ENCODE data around the gene PRDX6.

The PRDX6 gene

DNA sequence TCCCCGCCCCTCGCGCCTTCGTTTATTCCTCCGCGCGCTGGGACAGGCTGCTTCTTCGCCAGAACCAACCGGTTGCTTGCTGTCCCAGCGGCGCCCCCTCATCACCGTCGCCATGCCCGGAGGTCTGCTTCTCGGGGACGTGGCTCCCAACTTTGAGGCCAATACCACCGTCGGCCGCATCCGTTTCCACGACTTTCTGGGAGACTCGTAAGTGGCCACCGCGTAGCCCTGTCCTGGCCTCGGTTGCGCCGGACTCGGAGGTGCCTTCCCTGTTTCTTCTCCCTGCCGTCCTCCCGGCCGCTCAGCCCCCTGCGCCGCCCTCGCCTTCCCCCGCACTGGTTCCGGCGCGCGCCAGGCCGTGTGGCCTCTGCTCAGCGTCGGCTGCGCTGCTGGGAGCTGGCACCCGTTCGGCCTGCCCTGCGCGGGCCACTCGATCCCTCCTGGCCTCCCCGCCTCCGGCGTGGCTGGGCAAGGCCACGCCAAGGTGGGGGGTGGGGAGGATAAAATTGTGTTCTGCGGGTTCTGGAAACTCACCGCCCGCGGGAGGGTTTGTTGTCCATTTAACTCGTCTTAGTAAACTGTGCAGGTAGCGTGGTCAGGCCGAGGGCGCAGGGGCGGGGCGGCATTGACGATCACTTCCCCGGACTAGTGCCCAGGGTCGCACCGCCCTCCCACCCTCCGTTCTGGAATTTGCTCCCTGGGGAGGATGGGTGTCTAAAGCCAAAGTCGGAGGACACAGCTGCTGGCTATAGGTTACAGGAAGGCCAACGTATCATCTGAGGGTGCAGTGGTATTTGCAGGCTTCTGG lies at the start of gene PRDX6 (continued):
- TF ChIP-seq, protein P1, sequence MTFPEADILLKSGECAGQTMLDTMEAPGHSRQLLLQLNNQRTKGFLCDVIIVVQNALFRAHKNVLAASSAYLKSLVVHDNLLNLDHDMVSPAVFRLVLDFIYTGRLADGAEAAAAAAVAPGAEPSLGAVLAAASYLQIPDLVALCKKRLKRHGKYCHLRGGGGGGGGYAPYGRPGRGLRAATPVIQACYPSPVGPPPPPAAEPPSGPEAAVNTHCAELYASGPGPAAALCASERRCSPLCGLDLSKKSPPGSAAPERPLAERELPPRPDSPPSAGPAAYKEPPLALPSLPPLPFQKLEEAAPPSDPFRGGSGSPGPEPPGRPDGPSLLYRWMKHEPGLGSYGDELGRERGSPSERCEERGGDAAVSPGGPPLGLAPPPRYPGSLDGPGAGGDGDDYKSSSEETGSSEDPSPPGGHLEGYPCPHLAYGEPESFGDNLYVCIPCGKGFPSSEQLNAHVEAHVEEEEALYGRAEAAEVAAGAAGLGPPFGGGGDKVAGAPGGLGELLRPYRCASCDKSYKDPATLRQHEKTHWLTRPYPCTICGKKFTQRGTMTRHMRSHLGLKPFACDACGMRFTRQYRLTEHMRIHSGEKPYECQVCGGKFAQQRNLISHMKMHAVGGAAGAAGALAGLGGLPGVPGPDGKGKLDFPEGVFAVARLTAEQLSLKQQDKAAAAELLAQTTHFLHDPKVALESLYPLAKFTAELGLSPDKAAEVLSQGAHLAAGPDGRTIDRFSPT (tag by site-specific recombination; IDR thresholded peaks at IDR 0.05): 0 out of 2 replicates have a peak, but pooled peaks have one; percentile 55
- TF ChIP-seq ZNF585B (tag by site-specific recombination; IDR thresholded peaks at IDR 0.05): peak; percentile 25; the same call in 1 of the 2 replicates
- TF ChIP-seq YY2 (tag by site-specific recombination; IDR thresholded peaks at IDR 0.05): 0 out of 2 replicates have a peak, but pooled peaks have one; percentile 52
- TF ChIP-seq, protein P2, sequence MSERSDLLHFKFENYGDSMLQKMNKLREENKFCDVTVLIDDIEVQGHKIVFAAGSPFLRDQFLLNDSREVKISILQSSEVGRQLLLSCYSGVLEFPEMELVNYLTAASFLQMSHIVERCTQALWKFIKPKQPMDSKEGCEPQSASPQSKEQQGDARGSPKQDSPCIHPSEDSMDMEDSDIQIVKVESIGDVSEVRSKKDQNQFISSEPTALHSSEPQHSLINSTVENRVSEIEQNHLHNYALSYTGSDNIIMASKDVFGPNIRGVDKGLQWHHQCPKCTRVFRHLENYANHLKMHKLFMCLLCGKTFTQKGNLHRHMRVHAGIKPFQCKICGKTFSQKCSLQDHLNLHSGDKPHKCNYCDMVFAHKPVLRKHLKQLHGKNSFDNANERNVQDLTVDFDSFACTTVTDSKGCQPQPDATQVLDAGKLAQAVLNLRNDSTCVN (tag by site-specific recombination; optimal IDR thresholded peaks at IDR 0.05): peak; percentile 94
- TF ChIP-seq ZNF792 (tag by site-specific recombination; IDR thresholded peaks at IDR 0.05): 0 out of 2 replicates have a peak, but pooled peaks have one; percentile 35
- no peak for TF ChIP-seq ZBTB1 (tag by site-specific recombination; IDR thresholded peaks at IDR 0.05)
- peak; percentile 97 for TF ChIP-seq SCRT2 (tag by site-specific recombination; IDR thresholded peaks at IDR 0.05)
- TF ChIP-seq ZNF10 (tag by site-specific recombination; IDR thresholded peaks at IDR 0.05): 0 out of 2 replicates have a peak, but pooled peaks have one; percentile 28
- TF ChIP-seq, protein P3, sequence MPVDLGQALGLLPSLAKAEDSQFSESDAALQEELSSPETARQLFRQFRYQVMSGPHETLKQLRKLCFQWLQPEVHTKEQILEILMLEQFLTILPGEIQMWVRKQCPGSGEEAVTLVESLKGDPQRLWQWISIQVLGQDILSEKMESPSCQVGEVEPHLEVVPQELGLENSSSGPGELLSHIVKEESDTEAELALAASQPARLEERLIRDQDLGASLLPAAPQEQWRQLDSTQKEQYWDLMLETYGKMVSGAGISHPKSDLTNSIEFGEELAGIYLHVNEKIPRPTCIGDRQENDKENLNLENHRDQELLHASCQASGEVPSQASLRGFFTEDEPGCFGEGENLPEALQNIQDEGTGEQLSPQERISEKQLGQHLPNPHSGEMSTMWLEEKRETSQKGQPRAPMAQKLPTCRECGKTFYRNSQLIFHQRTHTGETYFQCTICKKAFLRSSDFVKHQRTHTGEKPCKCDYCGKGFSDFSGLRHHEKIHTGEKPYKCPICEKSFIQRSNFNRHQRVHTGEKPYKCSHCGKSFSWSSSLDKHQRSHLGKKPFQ (tag by site-specific recombination; IDR thresholded peaks at IDR 0.05): no peak

DNA sequence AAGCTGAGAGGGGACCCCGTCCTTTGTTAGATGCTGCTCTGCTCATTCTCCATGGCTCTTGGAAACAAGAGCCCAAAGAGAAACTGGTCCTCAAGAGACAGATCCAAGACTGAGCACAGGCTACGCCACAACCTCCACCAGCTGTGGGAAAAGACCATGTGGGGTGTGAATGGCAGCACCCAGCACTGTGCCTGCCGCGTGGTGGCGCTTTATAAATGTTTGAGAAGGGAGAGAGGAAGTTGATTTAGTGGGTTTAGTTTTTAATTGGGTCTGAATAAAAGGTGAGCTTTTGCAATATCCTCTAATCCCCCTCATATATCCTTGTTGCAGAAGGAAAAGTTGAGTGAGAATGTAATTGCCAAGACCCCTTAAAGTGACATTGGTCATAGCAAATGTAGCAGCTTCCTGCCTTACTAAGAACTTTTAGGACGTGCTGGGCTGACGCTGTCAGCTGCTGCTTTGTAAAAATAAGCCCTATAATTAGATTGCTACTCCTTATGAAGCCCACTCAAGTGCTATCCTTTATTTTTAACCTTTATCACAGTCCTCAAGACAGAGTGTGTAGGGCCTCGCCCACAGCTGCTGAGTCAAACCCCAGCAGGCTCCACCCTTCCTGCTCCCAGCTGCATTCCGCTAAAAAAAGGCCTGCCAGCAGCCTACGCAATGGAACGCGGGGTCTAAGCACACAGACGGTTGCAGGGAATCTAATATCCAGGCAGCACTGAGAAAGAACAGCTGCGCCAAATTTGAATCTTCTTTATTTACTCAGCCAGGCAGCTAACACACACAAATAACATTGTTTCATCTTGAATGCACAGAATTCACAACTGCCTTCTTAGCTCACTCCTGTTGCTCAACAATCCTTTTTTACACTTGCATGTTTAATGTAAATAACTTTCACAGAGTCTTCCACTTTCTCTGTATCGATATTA lies 47.4 kb upstream of the PRDX6 start:
- no peak overlapping the region for H3K4me3 ChIP-seq (ENCODE audit: low read depth, low read length)
- no peaks in the 10 kb centered on the region for H3K9me3 ChIP-seq (ENCODE audit: control insufficient read depth, insufficient read depth, low read depth, low read length)
- ChIA-PET POLR2A (interaction anchor here (1.2 to 1.3 kb wide), 2 partner anchors 47 to 439 kb away, joined by 4 to 5 read pairs; partner anchors contain the start of genes GAS5, PRDX6 and ZBTB37), CTCF (interaction anchor here (0.6 to 3.6 kb wide), 25 partner anchors 10 to 1297 kb away, joined by 3 to 26 read pairs (median 4); partner anchors contain the start of genes CENPL, DARS2 and KLHL20)
- no peak overlapping the region for H3K27ac ChIP-seq (ENCODE audit: extremely low read depth, low read depth, low read length)
- no peaks in the 10 kb centered on the region for H3K36me3 ChIP-seq (ENCODE audit: control insufficient read depth in 2 of 2, insufficient read depth in 1 of 2, low read length in 2 of 2)
- no peaks in the 10 kb centered on the region for H3K4me1 ChIP-seq (ENCODE audit: control insufficient read depth, insufficient read depth, low read length)
- no peak for TF ChIP-seq ZFP69B (tag by site-specific recombination; IDR thresholded peaks at IDR 0.05)
- TF ChIP-seq ZNF2 (tag by site-specific recombination; IDR thresholded peaks at IDR 0.05): no peak
- no peak for TF ChIP-seq REPIN1 (tag by site-specific recombination; IDR thresholded peaks at IDR 0.05; ENCODE audit: low read depth)
- TF ChIP-seq, protein P4, sequence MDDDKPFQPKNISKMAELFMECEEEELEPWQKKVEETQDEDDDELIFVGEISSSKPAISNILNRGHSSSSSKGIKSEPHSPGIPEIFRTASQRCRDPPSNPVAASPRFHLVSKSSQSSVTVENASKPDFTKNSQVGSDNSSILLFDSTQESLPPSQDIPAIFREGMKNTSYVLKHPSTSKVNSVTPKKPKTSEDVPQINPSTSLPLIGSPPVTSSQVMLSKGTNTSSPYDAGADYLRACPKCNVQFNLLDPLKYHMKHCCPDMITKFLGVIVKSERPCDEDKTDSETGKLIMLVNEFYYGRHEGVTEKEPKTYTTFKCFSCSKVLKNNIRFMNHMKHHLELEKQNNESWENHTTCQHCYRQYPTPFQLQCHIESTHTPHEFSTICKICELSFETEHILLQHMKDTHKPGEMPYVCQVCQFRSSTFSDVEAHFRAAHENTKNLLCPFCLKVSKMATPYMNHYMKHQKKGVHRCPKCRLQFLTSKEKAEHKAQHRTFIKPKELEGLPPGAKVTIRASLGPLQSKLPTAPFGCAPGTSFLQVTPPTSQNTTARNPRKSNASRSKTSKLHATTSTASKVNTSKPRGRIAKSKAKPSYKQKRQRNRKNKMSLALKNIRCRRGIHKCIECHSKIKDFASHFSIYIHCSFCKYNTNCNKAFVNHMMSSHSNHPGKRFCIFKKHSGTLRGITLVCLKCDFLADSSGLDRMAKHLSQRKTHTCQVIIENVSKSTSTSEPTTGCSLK (tag by site-specific recombination; IDR thresholded peaks at IDR 0.05): no peak
- TF ChIP-seq EGR2 (tag by site-specific recombination; IDR thresholded peaks at IDR 0.05; ENCODE audit: low read depth): 0 out of 2 replicates have a peak, but pooled peaks have one; percentile 38
- no peak for TF ChIP-seq BCL11B (tag by site-specific recombination; IDR thresholded peaks at IDR 0.05; ENCODE audit: low read depth)
- TF ChIP-seq ZNF521 (tag by site-specific recombination; IDR thresholded peaks at IDR 0.05): no peak
- TF ChIP-seq, protein P5, sequence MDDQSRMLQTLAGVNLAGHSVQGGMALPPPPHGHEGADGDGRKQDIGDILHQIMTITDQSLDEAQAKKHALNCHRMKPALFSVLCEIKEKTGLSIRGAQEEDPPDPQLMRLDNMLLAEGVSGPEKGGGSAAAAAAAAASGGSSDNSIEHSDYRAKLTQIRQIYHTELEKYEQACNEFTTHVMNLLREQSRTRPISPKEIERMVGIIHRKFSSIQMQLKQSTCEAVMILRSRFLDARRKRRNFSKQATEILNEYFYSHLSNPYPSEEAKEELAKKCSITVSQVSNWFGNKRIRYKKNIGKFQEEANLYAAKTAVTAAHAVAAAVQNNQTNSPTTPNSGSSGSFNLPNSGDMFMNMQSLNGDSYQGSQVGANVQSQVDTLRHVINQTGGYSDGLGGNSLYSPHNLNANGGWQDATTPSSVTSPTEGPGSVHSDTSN (CRISPR knock-in tag; IDR thresholded peaks at IDR 0.05): no peak
- TF ChIP-seq ZNF324 (tag by site-specific recombination; IDR thresholded peaks at IDR 0.05): no peak
- TF ChIP-seq ZFHX2 (tag by site-specific recombination; conservative IDR thresholded peaks at IDR 0.05): peak; percentile 51
- no peak for TF ChIP-seq ZNF433 (tag by site-specific recombination; IDR thresholded peaks at IDR 0.05; ENCODE audit: low read depth)
- TF ChIP-seq ZNF10 (tag by site-specific recombination; IDR thresholded peaks at IDR 0.05): no peak
- TF ChIP-seq ZNF843 (tag by site-specific recombination; IDR thresholded peaks at IDR 0.05): no peak
- TF ChIP-seq ZNF571 (tag by site-specific recombination; IDR thresholded peaks at IDR 0.05): no peak
- TF ChIP-seq, protein P6, sequence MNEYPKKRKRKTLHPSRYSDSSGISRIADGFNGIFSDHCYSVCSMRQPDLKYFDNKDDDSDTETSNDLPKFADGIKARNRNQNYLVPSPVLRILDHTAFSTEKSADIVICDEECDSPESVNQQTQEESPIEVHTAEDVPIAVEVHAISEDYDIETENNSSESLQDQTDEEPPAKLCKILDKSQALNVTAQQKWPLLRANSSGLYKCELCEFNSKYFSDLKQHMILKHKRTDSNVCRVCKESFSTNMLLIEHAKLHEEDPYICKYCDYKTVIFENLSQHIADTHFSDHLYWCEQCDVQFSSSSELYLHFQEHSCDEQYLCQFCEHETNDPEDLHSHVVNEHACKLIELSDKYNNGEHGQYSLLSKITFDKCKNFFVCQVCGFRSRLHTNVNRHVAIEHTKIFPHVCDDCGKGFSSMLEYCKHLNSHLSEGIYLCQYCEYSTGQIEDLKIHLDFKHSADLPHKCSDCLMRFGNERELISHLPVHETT (tag by site-specific recombination; IDR thresholded peaks at IDR 0.05): no peak
- no peak for TF ChIP-seq ZNF791 (tag by site-specific recombination; IDR thresholded peaks at IDR 0.05)
